SK-N-SH treated with all-trans-retinoic acid at 6 μM for 48 hours (cell line): ENCODE results near the gene MINAR2.

Source experiments
- GLIS3 ChIP-seq: fragments of 250-450 bp; sonication (Bioruptor Pico); IDR thresholded peaks from 2 replicates; pipeline ENCODE4 v1.5.0; 2020; ENCODE audit warnings: mild to moderate bottlenecking, moderate library complexity
- POU6F1 ChIP-seq: fragments of 250-450 bp; sonication (Bioruptor Pico); IDR thresholded peaks from 2 replicates; pipeline ENCODE4 v1.8.0; 2021; ENCODE audit warnings: low read depth, mild to moderate bottlenecking, moderate library complexity, borderline replicate concordance
- PPARA ChIP-seq: fragments of 250-450 bp; sonication (Bioruptor Pico); IDR thresholded peaks from 2 replicates; pipeline ENCODE4 v1.5.0; 2020; ENCODE audit warnings: mild to moderate bottlenecking, borderline replicate concordance
- SNAI2 ChIP-seq: fragments of 250-450 bp; sonication (Bioruptor Pico); IDR thresholded peaks from 2 replicates; pipeline ENCODE4 v1.5.0; 2020; ENCODE audit warnings: mild to moderate bottlenecking, moderate library complexity
- ZC3H10 ChIP-seq: fragments of 250-450 bp; sonication (Bioruptor Pico); IDR thresholded peaks from 2 replicates; pipeline ENCODE4 v1.5.1; 2021; ENCODE audit warnings: mild to moderate bottlenecking, moderate library complexity

MINAR2 gene

GRCh38 chr5:129807162-129807814 is 59.4 kb downstream of the MINAR2 start (continued):
- TF ChIP-seq POU6F1 (no peak), ZC3H10 (CRISPR knock-in tag) (no peak), GLIS3 (no peak), PPARA (CRISPR knock-in tag) (no peak), SNAI2 (CRISPR knock-in tag) (no peak)
